Measurements from ENCODE around the gene HMMR. TPM values are rescaled to one million over a fixed set of nuclear protein-coding genes. Genes with fewer than 3 reads are reported as not detected.

HMMR gene
- polyA plus RNA-seq, 1 donor (not counting 4 experiments of a cell fraction or from before 2014, with no cell fraction given): 16.2 TPM

DNA sequence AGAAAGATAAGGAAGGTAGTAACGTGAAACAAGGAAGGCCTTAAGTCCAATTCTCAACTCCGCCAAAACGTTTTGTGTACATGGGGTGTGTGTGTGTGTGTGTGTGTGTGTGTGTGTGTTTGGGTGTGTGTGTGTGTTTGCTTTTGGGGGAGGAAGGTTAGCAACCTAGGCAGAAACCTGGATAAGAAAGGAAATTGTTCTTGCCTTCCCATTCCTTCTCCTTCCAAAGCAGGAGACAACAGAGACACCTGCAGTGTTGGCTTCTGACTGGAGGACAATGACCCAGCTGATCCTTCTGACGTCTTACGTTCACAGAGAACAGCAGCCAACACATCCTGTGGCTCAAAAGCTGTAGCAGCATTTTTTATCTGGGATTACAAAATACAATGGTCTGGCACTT is 27.2 kb upstream of the HMMR start:
- no peak for FAIRE-seq
- Histone ChIP-seq H3K36me3 (ENCODE audit: control insufficient read depth in 2 of 2, extremely low read depth in 1 of 2, insufficient read depth in 2 of 2, low read length in 2 of 2) (no peaks in the 10 kb centered on the region), H3K79me2 (ENCODE audit: control insufficient read depth, insufficient read depth, low read length) (peaks cover 8% of the 10 kb centered on the region), H3K9me3 (ENCODE audit: control insufficient read depth, low read depth, low read length) (no peaks in the 10 kb centered on the region), H3K27ac (ENCODE audit: control insufficient read depth, insufficient read depth, low read length) (no peak overlapping the region), H2AFZ (ENCODE audit: control insufficient read depth, low read length) (no peak overlapping the region), H3K9ac (ENCODE audit: control insufficient read depth, extremely low read depth, insufficient read depth, low read length) (no peak overlapping the region), H3K27me3 (ENCODE audit: control insufficient read depth, extremely low read depth, insufficient read depth, low read length) (peaks cover 3% of the 10 kb centered on the region), H3K4me2 (ENCODE audit: control insufficient read depth, extremely low read depth, insufficient read depth, low read depth, low read length) (no peak overlapping the region), H3K4me1 (ENCODE audit: control insufficient read depth, extremely low read depth, insufficient read depth, low read length) (peaks cover 4% of the 10 kb centered on the region), H3K4me3 (ENCODE audit: control insufficient read depth in 2 of 3, extremely low read depth in 1 of 3, insufficient read depth in 2 of 3, low read depth in 1 of 3, low read length in 3 of 3) (no peak overlapping the region), H4K20me1 (ENCODE audit: control insufficient read depth, extremely low read depth, insufficient read depth, low read length) (no peaks in the 10 kb centered on the region), H3K9me1 (ENCODE audit: control insufficient read depth, extremely low read depth, insufficient read depth, low read length) (no peaks in the 10 kb centered on the region)
- DNase-seq (ENCODE audit: low read depth, low spot score): no peak
- dilution Hi-C loops (cut with MboI; ENCODE audit: extremely low pct_ligation_motif_present, low sequenced_read_pairs): no loop called here
- TF ChIP-seq EZH2 (IDR thresholded peaks at IDR 0.05; ENCODE audit: low read length): no peak
- TF ChIP-seq, protein P1, sequence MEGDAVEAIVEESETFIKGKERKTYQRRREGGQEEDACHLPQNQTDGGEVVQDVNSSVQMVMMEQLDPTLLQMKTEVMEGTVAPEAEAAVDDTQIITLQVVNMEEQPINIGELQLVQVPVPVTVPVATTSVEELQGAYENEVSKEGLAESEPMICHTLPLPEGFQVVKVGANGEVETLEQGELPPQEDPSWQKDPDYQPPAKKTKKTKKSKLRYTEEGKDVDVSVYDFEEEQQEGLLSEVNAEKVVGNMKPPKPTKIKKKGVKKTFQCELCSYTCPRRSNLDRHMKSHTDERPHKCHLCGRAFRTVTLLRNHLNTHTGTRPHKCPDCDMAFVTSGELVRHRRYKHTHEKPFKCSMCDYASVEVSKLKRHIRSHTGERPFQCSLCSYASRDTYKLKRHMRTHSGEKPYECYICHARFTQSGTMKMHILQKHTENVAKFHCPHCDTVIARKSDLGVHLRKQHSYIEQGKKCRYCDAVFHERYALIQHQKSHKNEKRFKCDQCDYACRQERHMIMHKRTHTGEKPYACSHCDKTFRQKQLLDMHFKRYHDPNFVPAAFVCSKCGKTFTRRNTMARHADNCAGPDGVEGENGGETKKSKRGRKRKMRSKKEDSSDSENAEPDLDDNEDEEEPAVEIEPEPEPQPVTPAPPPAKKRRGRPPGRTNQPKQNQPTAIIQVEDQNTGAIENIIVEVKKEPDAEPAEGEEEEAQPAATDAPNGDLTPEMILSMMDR (optimal IDR thresholded peaks at IDR 0.05 in 1 of 3, IDR thresholded peaks at IDR 0.05 in 1 of 3, conservative IDR thresholded peaks at IDR 0.05 in 1 of 3; ENCODE audit: extremely low read depth in 1 of 3, insufficient read depth in 2 of 3, low read length in 3 of 3): no peak

DNA sequence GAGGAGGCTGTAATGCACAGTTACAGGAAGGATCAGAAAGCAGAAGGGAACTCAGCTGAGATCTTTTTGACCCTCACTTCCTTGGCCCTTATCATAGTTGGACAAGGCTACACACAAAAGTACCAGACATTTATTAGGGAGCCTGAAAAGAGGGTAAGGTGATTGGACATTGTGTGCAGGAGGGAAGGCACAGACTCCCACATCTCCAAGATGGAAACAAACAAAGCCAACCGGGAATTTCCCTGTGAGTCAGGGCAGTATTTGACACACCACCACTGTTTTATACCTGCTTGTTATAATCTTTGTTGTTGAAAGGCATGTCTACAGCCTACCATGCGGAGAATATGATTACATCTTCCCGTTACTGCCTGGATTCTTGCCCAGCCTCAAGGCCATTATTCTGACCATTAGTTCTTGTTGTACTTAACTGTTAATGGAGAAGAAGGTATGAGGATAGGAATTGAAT is 26.0 kb upstream of the HMMR start:
- H3K9me1 ChIP-seq (ENCODE audit: control insufficient read depth, extremely low read depth, insufficient read depth, low read length): no peaks in the 10 kb centered on the region
- no peak overlapping the region for H3K9ac ChIP-seq (ENCODE audit: control insufficient read depth, extremely low read depth, insufficient read depth, low read length)
- peaks cover 20% of the 10 kb centered on the region for H3K79me2 ChIP-seq (ENCODE audit: control insufficient read depth, insufficient read depth, low read length)
- peaks cover 4% of the 10 kb centered on the region for H4K20me1 ChIP-seq (ENCODE audit: control insufficient read depth, extremely low read depth, insufficient read depth, low read length)
- no peak for TF ChIP-seq EZH2 (IDR thresholded peaks at IDR 0.05; ENCODE audit: low read length)
- TF ChIP-seq, protein P1 (optimal IDR thresholded peaks at IDR 0.05 in 1 of 3, IDR thresholded peaks at IDR 0.05 in 1 of 3, conservative IDR thresholded peaks at IDR 0.05 in 1 of 3; ENCODE audit: extremely low read depth in 1 of 3, insufficient read depth in 2 of 3, low read length in 3 of 3): no peak
- H3K9me3 ChIP-seq (ENCODE audit: control insufficient read depth, low read depth, low read length): no peaks in the 10 kb centered on the region
- H2AFZ ChIP-seq (ENCODE audit: control insufficient read depth, low read length): peak overlapping the region; percentile 27
- no peak overlapping the region for H3K27ac ChIP-seq (ENCODE audit: control insufficient read depth, insufficient read depth, low read length)
- H3K4me3 ChIP-seq (ENCODE audit: control insufficient read depth in 2 of 3, extremely low read depth in 1 of 3, insufficient read depth in 2 of 3, low read depth in 1 of 3, low read length in 3 of 3): no peak overlapping the region
- DNase-seq (ENCODE audit: low read depth, low spot score): peak; percentile 19
- peak; percentile 88 for FAIRE-seq
- peaks cover 0 to 5% of the 10 kb centered on the region in 2 experiments for H3K36me3 ChIP-seq (ENCODE audit: control insufficient read depth in 2 of 2, extremely low read depth in 1 of 2, insufficient read depth in 2 of 2, low read length in 2 of 2)
- peaks cover 3% of the 10 kb centered on the region for H3K27me3 ChIP-seq (ENCODE audit: control insufficient read depth, extremely low read depth, insufficient read depth, low read length)
- dilution Hi-C loops (cut with MboI; ENCODE audit: extremely low pct_ligation_motif_present, low sequenced_read_pairs): no loop called here
- H3K4me2 ChIP-seq (ENCODE audit: control insufficient read depth, extremely low read depth, insufficient read depth, low read depth, low read length): peak overlapping the region; percentile 34
- peaks cover 14% of the 10 kb centered on the region for H3K4me1 ChIP-seq (ENCODE audit: control insufficient read depth, extremely low read depth, insufficient read depth, low read length)
